Measurements from ENCODE around the gene PHC3. TPM values are rescaled to one million over a fixed set of nuclear protein-coding genes. Genes with fewer than 3 reads are reported as not detected.
"Not testable (repeated sequence)": the region's sequence is repeated elsewhere in the genome, so short reads cannot be mapped to it uniquely, and the experiment has no call there.

Gene PHC3
- total RNA-seq, 1 experiment from 2014 or later, result 19.8 TPM

DNA sequence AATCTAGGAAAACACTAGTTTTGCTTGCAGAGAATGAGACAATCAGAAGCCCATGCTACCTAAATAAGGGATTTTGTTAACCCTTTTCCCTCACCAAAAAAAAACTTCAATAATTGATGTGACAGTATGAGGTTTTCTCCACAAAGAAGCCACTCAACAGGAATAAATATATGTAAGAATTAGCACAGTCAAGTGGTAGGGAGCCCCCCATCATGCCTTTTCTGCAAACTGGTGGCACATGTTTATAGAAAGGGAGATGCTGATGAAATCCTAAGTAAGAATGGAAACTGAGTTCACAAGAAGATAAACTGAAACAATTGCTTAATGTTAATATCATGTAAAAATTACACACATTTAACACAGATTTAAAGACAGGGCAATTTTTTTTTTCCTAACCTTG lies 51.0 kb downstream of the PHC3 start:
- DNase-seq (ENCODE audit: low spot score), result no peak

DNA sequence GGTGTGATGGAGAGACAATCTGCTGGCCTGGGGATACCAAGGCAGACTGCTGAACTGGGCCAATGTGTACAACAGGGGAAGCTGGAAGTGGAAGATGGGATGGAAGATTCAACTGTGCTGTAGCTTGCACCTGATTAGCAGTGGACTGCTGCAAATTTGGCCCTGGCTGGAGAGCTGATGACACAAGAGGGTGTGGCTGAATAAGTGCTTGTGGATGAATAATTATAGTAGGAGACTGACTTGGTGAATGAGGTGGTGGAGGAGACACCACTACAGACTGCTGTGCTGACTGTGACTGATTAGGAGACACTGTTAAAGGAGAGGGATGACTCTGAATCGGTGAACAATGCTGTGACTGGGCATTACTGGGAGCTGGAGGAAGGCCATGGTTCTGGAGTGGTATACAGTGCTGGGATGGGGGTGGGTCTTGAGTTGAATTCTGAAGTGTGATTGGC lies 52.5 kb downstream of the PHC3 start:
- DNase-seq (ENCODE audit: low spot score), result peak; percentile 66

DNA sequence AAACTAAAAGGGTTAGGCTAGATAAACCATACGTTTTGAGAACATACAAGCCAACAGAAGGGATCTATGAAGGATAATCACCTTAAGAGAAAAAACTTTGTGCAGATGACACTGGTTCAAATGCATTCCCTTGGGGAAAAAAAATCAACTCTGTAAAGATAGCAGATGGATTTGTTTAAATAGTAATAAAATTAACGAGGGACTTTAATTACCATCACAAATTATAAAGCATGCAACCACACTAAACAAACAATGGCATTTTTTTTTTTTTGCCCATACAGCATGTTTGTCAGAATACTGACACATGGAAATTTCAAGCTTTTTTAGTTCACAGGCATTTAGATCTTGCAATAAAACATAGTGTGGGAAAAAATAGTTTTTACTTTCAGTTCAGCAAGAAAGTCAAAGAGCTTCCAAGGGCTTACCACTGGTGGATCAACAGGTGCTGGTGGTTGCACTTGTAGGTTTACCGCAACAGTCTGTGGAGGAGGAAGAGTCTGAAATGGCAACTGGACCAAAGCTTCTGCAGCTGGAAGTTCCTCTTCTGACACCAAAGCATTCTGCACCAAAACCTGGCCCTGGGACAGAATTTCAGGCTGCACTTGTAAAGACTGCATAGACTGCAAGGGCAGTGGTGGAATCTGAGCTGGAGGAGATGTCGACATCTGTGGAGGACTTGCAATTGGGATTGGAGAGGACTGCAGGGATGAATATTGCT lies 53.1 kb downstream of the PHC3 start:
- DNase-seq (ENCODE audit: low spot score), result no peak

DNA sequence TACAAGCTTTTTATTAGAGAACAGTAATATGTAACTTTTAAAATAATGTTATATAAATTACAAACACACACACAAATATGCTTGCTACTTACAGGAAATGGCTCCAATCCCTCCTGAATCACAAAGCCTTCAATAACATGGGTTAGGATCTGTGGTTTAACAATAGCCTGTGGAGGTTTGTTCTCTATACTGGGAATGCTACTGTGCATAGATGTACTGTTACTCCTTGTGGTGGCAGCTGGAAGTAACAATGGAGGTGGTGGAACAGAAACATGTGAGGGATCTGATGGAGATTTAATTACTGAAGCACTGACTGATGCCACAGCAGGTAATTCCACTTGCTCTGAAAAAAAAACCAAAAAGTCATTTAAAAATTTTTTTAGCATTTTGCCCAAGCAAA lies 64.4 kb downstream of the PHC3 start:
- DNase-seq (ENCODE audit: low spot score), result no peak

DNA sequence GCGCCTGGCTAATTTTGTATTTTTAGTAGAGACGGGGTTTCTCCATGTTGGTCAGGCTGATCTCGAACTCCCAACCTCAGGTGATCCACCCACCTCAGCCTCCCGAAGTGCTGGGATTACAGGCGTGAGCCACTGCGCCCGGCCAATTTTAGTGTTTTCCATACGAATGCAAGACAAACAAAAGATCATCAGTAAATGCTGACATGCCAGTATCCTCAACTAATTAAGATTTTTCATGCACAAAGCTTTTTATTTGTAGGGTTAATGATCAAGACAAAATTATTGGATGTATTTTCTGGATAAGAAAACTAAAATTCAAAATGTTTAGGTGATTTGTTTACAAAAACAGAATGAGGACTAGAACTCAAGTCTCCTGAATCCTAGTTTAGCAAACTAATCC lies 67.4 kb downstream of the PHC3 start:
- not testable (repeated sequence) for DNase-seq (ENCODE audit: low spot score)

DNA sequence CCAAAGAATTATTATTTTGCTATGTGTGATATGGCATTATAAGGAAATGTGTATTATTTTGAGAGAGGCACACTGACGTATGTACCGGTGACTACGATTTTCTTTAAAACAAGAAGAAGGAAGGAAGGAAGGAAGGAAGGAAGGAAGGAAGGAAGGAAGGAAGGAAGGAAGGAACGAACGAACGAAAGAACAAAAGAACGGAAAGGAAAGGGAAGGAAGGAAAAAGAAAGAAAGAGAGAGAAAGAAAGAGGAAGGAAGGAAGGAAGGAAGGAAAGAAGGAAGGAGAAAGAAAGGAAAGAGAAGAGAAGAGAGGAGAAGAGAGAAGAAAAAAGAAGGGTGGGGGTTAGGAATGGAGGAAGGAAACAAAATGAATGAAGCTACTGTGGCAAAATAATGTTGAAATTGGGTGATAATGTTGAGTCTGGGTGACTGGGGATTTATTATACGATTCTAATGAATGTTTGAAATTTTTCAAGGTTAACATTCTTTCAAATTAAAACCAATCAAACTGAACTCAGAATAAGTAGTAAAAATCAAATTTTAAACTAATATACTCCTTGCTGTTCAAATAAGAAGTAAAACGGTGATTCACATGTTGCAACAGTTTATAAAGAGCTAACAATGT lies 70.3 kb downstream of the PHC3 start:
- DNase-seq (ENCODE audit: low spot score), result no peak

DNA sequence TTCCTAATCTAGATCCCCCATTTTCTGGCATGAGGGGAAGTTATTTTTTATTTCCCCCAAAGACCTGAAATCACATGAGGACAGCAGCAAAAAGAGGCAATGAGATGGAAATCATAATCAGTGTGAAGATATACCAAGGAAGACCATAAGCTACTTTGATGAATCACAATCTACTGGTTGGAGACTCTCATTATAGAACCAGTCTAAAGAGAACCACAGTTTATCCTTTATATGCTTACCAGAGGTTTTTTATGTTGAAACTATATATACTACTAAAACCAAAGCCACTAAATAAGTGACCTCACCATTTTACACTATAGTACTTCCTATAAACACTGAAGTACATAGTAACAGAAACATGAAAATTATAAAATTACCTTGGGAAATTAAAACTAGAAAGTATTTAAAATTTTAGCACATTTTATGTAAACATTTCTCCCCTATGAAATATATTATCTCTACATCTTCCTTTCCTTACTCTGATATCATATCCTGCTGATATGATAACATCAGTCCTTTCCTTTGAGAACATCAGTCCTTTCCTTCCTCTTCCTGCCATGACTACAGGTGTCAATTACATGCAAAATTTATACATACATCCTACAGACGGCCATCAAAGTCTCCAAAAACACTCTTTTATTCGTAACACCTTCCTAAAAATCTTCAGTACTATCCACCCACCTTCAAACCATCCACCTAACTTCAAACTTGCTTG lies 71.8 kb downstream of the PHC3 start:
- no peak for DNase-seq (ENCODE audit: low spot score)

DNA sequence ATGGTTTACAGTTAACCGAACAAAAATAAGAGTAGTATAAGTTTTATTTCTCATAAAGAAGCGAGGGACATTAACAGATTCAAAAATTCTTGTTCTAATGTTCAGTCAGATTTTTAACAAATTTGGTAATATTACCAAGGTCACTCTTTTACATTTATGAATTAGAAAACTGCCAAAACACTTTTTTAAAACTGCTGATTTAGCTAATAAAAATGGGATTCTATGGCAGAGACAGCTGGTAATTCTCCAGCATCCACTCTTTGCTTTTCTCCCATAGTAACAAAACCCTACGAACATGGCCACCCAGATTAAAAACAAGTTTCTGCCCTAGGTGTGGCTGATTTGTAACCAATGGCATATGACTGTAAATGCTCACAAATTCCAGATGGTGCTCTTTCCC lies 72.6 kb downstream of the PHC3 start:
- DNase-seq (ENCODE audit: low spot score), result no peak

DNA sequence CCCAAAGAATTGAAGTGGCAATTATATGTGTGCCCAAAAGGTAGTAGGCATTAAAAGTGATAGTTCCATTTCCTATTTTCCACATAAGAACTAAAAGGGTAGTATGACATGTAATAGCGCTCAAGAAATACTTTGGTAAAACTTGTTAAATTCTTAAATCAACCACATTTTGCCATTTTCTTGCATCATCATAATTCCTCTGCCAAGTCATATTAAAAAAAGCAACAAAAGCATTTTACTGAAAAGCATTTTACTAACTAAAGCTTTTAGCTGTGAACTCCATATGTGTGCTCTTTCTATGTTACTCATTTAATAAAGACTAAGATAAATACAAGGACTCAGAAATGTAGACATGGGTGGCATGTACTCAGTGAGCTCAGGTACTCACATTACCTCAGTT lies 73.6 kb downstream of the PHC3 start:
- no peak for DNase-seq (ENCODE audit: low spot score)

DNA sequence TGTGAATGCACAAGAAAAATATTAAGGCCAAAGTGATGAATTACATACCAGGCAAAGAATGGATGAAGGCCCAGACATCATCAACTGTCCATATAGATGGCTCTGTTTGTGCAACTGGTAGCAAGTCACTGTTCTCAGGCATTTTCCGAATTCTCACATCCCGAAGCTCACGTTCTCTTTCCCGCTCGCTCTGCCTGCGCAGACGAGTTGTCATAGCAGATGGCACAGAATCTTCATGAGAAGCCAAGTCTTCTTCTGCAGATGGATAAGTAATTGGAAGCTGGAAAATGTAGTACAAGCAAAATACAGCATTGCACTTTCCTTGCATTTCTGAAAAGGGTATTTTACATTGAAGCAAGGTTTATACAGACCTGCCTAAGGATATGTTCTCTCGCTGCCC lies 79.1 kb downstream of the PHC3 start:
- no peak for DNase-seq (ENCODE audit: low spot score)

DNA sequence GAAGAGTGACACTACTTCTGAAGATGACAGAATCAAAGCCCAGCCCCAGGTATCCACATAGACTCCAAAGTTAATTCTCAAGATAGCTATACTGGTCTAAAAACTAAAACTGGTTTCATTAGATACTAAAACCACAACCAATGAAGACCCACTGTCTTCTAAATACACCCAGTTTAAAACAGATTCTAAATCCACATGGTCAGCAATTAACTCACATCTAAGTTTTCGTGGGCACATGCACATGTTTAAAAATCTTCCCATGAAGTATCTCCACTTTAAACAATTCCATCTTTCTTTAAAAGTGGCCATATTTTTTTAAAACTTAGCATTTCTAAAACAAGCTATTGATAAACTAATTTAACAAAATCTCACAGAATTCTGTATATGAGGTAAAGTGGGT lies 80.6 kb downstream of the PHC3 start:
- no peak for DNase-seq (ENCODE audit: low spot score)

DNA sequence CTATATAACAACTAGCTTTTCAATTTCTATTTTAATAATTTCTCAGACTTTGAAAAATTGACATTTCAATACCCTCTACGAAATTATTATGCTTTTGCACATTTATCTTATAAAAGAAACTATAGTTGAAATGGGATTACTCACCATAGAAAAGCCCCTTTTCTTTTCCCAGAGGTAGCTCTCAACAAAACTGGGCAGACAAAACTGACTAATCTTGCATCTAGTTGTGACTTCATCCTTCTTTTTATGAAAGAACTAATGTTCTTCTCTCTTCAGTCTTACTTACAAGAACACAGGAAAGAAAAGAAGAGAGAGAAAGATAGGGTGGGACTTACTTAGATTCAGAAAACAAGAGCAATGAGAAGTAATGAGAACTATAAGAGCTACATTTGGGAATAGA lies 82.8 kb downstream of the PHC3 start:
- no peak for DNase-seq (ENCODE audit: low spot score)

DNA sequence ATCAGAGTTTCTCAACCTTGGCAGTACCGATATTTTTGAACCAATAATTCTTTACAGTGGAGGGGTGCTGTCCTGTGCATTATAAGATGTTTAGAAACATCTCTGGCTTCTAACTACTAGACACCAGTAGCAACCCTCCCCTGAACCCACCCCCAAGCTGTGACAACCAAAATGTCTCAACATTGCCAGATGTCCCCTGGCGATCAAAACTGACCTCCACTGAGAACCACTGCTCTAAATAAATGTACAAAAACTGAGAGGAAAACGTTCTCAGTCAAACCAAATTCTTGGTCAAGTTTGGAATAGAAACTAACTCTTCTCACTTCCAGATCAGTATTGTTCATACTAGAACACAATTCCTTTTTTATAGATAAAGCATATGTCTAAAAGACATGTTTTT lies 85.2 kb downstream of the PHC3 start:
- DNase-seq (ENCODE audit: low spot score), result no peak

DNA sequence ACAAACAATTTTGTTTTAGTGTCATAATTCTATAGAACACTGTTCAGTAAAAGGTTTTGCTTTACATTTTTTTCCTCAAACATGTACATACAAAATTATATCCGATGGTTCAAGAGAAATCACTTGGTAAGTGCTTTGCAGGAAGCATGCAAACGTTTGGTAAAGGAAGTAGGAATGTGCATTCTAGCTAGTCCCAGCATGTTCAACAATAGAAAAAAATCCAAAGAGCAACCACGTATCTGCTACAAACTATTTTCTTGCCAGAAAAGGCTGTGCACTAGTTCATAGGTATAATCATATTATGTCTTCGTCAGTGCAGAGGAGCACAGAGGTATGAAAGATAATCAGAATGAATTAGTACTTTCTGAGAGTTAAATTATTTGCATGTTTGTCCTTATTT lies 85.8 kb downstream of the PHC3 start:
- no peak for DNase-seq (ENCODE audit: low spot score)

DNA sequence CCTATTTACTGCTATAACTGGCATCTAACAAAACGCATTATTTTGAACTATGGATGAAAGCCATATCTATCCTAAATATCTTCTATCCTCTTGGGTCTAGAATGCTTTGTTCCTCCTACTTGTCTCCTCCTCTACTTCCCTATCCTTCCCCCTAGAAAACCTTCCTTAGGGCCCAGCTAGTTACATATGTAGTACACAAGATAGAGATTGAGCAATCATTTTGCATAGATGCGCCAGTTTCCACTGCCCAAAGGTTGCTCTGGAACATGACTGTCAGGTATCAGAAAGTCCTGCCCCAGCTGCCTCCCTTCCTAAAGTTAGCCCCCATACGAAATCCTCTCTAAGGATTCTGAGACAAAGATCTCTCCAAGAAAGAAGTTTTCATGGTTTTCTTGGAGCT lies 88.6 kb downstream of the PHC3 start:
- DNase-seq (ENCODE audit: low spot score), result no peak

DNA sequence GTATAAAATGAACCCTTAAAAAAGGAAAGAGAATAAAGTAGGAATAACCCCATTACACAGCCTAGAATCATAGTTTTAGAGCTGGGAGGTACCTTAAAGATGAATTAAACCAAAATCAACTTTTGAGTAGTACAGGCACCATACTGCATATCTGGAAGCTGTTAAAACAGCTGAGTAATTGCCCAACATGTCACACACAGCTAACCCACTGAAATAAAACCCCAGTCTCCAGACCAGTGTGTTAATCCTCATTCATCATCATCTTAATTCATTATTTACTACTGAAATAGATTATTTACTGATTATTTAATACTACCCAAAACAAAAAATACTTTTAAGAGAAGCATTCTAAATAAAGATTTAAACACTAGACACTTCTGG lies 90.9 kb downstream of the PHC3 start:
- DNase-seq (ENCODE audit: low spot score), result no peak

DNA sequence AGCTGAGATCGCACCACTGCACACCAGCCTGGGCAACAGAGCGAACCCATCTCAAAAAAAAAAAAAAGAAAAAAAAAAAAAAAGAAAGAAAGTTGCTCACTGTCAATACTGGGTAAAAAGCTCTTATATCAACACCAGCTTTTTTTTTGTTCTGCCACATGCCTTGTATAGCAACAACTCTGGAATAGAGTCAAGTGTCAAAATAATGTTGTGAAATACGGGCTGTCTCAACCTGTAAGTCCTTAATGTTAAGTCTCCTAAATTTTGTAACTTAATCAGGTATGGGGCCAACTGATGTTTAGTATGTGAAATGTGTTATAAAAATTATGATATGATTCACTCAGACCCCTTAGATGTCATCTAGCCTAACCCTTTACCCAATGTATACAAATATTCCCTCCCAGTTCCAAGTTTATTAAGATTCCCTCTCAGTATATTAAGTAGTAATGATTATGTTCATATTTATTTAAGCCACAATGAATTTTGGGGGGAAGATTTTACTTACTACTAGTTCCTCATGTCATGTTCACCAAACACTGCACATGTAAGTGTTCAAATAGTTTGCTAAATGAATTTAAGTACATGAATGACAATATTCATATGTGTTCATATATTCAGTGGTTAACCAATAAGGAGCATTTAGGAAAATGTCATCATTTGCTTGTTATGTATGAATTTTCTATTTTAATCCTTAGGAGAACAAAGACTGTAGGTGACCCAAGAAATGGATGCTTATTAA lies 91.5 kb downstream of the PHC3 start:
- no peak for DNase-seq (ENCODE audit: low spot score)

DNA sequence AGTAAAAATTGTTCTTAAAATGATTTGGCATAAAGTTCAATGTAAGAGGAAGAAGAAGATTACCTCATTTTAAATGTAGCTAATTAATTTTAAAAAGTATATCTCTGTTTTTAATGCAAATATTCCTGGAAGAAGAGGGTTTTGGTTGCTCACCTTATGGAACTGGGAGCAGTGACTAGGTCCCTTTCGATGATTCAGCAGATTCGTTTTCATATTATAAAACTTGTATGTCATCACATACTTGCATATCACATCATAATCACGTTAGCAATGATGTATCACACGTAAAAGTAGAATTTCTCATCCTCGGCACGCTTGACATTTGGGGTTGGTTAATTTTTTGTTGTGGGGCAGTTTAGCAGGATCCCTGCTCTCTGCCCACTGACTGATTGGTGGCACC lies 96.1 kb downstream of the PHC3 start:
- no peak for DNase-seq (ENCODE audit: low spot score)

DNA sequence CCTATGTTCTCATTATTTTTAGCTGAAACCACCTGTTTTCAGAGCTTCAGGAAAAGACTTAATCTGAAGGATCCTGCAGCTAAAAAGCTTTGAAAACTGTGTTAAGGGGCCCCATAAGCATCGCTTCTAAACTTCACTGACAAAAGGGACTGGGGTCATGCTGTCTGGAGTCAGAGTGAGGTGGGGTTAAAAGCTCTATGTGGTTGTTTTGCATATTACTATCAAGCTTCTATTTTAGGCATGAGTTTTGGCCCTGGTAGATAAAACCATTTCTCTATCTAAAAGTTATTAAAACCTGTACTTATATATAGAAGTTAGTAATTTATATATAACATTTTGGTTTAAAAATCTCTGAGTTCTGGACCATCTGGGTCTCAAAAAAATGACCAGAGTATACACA lies 98.2 kb downstream of the PHC3 start:
- no peak for DNase-seq (ENCODE audit: low spot score)

DNA sequence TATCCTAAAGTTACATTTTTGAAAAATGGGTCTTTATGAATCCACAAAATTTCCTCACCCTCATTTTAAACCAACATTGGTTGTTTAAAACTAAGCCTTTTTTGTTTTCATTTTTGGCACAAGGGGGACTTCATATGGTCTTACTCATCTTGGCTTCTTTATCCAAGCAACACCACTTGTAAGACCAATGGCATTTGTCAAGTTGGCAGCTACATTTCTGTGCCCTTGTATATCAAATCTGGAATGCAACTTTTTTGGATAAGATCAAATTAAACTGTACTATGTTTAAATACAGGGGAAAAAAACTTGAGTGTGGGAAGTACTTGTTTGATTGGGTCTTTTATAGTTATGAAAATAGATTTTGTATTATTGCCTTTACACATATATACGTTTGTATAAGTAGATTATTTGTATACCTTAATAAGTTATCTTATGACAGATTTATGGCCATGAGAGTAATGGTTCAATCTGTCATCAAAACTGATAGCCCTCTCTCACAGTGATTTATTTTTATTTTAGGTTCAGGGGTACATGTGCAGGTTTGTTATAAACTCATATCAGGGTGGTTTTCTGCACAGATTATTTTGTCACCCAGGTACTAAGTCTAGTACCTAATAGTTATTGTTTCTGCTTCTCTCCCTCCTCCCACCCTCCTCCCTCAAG lies 100.3 kb downstream of the PHC3 start:
- no peak for DNase-seq (ENCODE audit: low spot score)

DNA sequence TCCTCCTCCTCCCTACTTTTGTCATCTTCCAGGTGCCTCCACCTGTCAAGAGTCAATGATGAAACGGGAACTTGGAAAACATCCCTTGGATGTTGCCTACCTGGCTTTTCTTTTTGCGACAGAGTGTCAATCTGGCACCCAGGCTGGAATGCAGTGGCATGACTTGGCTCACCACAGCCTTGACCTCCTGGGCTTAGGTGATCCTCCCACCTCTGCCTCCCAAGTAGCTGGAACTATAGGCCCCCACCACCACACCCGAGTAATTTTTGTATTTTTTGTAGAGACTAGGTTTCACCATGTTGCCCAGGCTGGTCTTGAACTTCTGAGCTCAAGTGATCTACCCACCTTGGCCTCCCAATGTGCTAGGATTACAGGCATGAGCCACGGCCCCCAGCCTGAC lies 100.9 kb downstream of the PHC3 start:
- no peak for DNase-seq (ENCODE audit: low spot score)

All from A172 (cell line).